ENCODE data around the gene ABI3BP.

Gene ABI3BP

GRCh38 chr3:100984308-100984707 is 8.9 kb downstream of the ABI3BP start:
- no peak for DNase-seq (ENCODE audit: low read depth)

- DNase-seq (ENCODE audit: low read depth), result no peak
Observed at GRCh38 chr3:100982710-100983109, 10.5 kb downstream of the ABI3BP start.

- DNase-seq (ENCODE audit: low read depth), result no peak
Observed at GRCh38 chr3:100981164-100981911, 11.9 kb downstream of the ABI3BP start.

- no peak for DNase-seq (ENCODE audit: low read depth)
Observed at GRCh38 chr3:100978011-100978659, 15.1 kb downstream of the ABI3BP start.

GRCh38 chr3:100976611-100977010 is 16.6 kb downstream of the ABI3BP start:
- DNase-seq (ENCODE audit: low read depth), result no peak

- DNase-seq (ENCODE audit: low read depth), result no peak
Observed at GRCh38 chr3:100975714-100976113, 17.5 kb downstream of the ABI3BP start.

GRCh38 chr3:100973594-100973993 is 19.6 kb downstream of the ABI3BP start:
- DNase-seq (ENCODE audit: low read depth), result no peak

- no peak for DNase-seq (ENCODE audit: low read depth)
Observed at GRCh38 chr3:100972867-100973266, 20.4 kb downstream of the ABI3BP start.

GRCh38 chr3:100972301-100972844 is 20.8 kb downstream of the ABI3BP start:
- DNase-seq (ENCODE audit: low read depth), result no peak

GRCh38 chr3:100971798-100972197 is 21.4 kb downstream of the ABI3BP start:
- no peak for DNase-seq (ENCODE audit: low read depth)

- DNase-seq (ENCODE audit: low read depth), result no peak
Observed at GRCh38 chr3:100970477-100970990, 22.7 kb downstream of the ABI3BP start.

- no peak for DNase-seq (ENCODE audit: low read depth)
Observed at GRCh38 chr3:100968932-100969906, 24.0 kb downstream of the ABI3BP start.

GRCh38 chr3:100966807-100967206 is 26.4 kb downstream of the ABI3BP start:
- DNase-seq (ENCODE audit: low read depth), result no peak

- DNase-seq (ENCODE audit: low read depth), result no peak
Observed at GRCh38 chr3:100966049-100966491, 27.2 kb downstream of the ABI3BP start.

- no peak for DNase-seq (ENCODE audit: low read depth)
Observed at GRCh38 chr3:100963041-100963440, 30.2 kb downstream of the ABI3BP start.

GRCh38 chr3:100957261-100957986 is 35.8 kb downstream of the ABI3BP start:
- DNase-seq (ENCODE audit: low read depth), result no peak

GRCh38 chr3:100956276-100956675 is 36.9 kb downstream of the ABI3BP start:
- no peak for DNase-seq (ENCODE audit: low read depth)

GRCh38 chr3:100954990-100955389 is 38.2 kb downstream of the ABI3BP start:
- no peak for DNase-seq (ENCODE audit: low read depth)

GRCh38 chr3:100954199-100954935 is 38.9 kb downstream of the ABI3BP start:
- DNase-seq (ENCODE audit: low read depth), result no peak

GRCh38 chr3:100953103-100953502 is 40.1 kb downstream of the ABI3BP start:
- no peak for DNase-seq (ENCODE audit: low read depth)

GRCh38 chr3:100947119-100947518 is 46.1 kb downstream of the ABI3BP start:
- no peak for DNase-seq (ENCODE audit: low read depth)

Data from T-helper 22 cell (primary cell).